HG03457 (cell line): ENCODE measurements around the gene FAM167B.
"Not testable (repeated sequence)": the region's sequence is repeated elsewhere in the genome, so short reads cannot be mapped to it uniquely, and the experiment has no call there.

Experiments used
- ATAC-seq: cut with Tn5 transposase; IDR thresholded peaks from one replicate; pipeline ENCODE4 v1.9.1; 2021; ENCODE audit warnings: moderate number of reproducible peaks; ENCODE audit not compliant: unreplicated experiment

FAM167B gene

GRCh38 chr1:32255072-32256071 is 8.3 kb downstream of the FAM167B start:
- ATAC-seq = no peak

GRCh38 chr1:32256473-32257226 is 9.6 kb downstream of the FAM167B start:
- ATAC-seq = no peak

- no peak for ATAC-seq
These were observed 10.1 kb downstream of the FAM167B start for GRCh38 chr1:32257227-32257508.

- ATAC-seq = not testable (repeated sequence)
These were observed 16.2 kb downstream of the FAM167B start for GRCh38 chr1:32263236-32263593.

- ATAC-seq = no peak
These were observed 16.7 kb downstream of the FAM167B start for GRCh38 chr1:32263744-32264143.

GRCh38 chr1:32265846-32266245 is 18.8 kb downstream of the FAM167B start:
- ATAC-seq = no peak

GRCh38 chr1:32266921-32267591 is 20.0 kb downstream of the FAM167B start:
- no peak for ATAC-seq

GRCh38 chr1:32269744-32270143 is 22.7 kb downstream of the FAM167B start:
- no peak for ATAC-seq

- no peak for ATAC-seq
These were observed 25.8 kb downstream of the FAM167B start for GRCh38 chr1:32272557-32273390.

GRCh38 chr1:32273391-32274208 is 26.6 kb downstream of the FAM167B start:
- ATAC-seq = no peak

- no peak for ATAC-seq
These were observed 27.8 kb downstream of the FAM167B start for GRCh38 chr1:32274646-32275340.

GRCh38 chr1:32275424-32275823 is 28.4 kb downstream of the FAM167B start:
- no peak for ATAC-seq

GRCh38 chr1:32276032-32276782 is 29.2 kb downstream of the FAM167B start:
- ATAC-seq = no peak

- not testable (repeated sequence) for ATAC-seq
These were observed 37.8 kb downstream of the FAM167B start for GRCh38 chr1:32284777-32285176.

GRCh38 chr1:32285658-32286057 is 38.6 kb downstream of the FAM167B start:
- no peak for ATAC-seq

- no peak for ATAC-seq
These were observed 39.7 kb downstream of the FAM167B start for GRCh38 chr1:32286763-32287162.

- no peak for ATAC-seq
These were observed 42.2 kb downstream of the FAM167B start for GRCh38 chr1:32289256-32289655.

- ATAC-seq = no peak
These were observed 44.2 kb downstream of the FAM167B start for GRCh38 chr1:32291145-32291707.
